PC-9 (cell line): ENCODE measurements around the gene DOC2B. TPM values are rescaled to one million over a fixed set of nuclear protein-coding genes. Genes with fewer than 3 reads are reported as not detected.

ENCODE experiments used
- BruUV-seq: library from RNA; stranded (reverse); fragments of 400-500 nt; replicated peaks from 2 replicates; lab custom pipeline; 2021; lab: Mats Ljungman, UMichigan
- CTCF ChIA-PET: fragments of 300-600 bp; sonication (Branson Sonifier 250); formaldehyde crosslinking; loops from one replicate; lab custom pipeline; 2022; ENCODE audit warnings: antibody characterized with exemption; lab: Charles Lee
- POLR2A ChIA-PET: fragments of 300-600 bp; sonication (Branson Sonifier 250); formaldehyde crosslinking; loops from one replicate; lab custom pipeline; 2022; ENCODE audit warnings: antibody characterized with exemption; ENCODE audit not compliant: unreplicated experiment; lab: Charles Lee
- DNase-seq, 2 experiments: peaks; one replicate each; pipeline versions ENCODE4 v3.0.0 to v3.0.0-alpha.2; 2015 to 2022; ENCODE audit warnings: mixed read lengths in 1 of 2
- H2AFZ ChIP-seq: fragments of 200-600 bp; sonication (generic); 2 replicates; pipeline ENCODE4 v1.8.1; 2017; ENCODE audit warnings: antibody characterized with exemption
- H3F3A ChIP-seq: fragments of 200-600 bp; sonication (generic); 2 replicates; pipeline ENCODE4 v1.8.1; 2017; ENCODE audit warnings: antibody characterized with exemption, mild to moderate bottlenecking, low read depth; ENCODE audit not compliant: insufficient read depth
- H3K27ac ChIP-seq: fragments of 200-600 bp; sonication (generic); 2 replicates; pipeline ENCODE4 v1.6.1; 2016; ENCODE audit warnings: mixed run types
- H3K27me3 ChIP-seq: fragments of 200-600 bp; sonication (generic); 2 replicates; pipeline ENCODE4 v1.6.1; 2016; ENCODE audit warnings: low read depth, mixed run types; ENCODE audit not compliant: insufficient read depth
- H3K36me3 ChIP-seq: fragments of 200-600 bp; sonication (generic); 2 replicates; pipeline ENCODE4 v1.6.1; 2016; ENCODE audit warnings: low read depth, mixed run types
- H3K4me1 ChIP-seq: fragments of 200-600 bp; sonication (generic); replicated peaks from 2 replicates; pipeline ENCODE4 v1.6.1; 2016; ENCODE audit warnings: mixed run types; ENCODE audit not compliant: insufficient read depth
- H3K4me2 ChIP-seq: fragments of 200-600 bp; sonication (generic); 2 replicates; pipeline ENCODE4 v1.6.1; 2017; ENCODE audit warnings: mixed run types
- H3K4me3 ChIP-seq: fragments of 200-600 bp; sonication (generic); 2 replicates; pipeline ENCODE4 v1.6.1; 2016; ENCODE audit warnings: mixed run types
- H3K79me2 ChIP-seq: fragments of 200-600 bp; sonication (generic); 2 replicates; pipeline ENCODE4 v1.6.1; 2017; ENCODE audit warnings: low read depth, mixed run types
- H3K9me2 ChIP-seq: fragments of 200-600 bp; sonication (generic); 2 replicates; pipeline ENCODE4 v1.8.1; 2017; ENCODE audit warnings: mild to moderate bottlenecking; ENCODE audit not compliant: insufficient read depth
- H3K9me3 ChIP-seq: fragments of 200-600 bp; sonication (generic); 2 replicates; pipeline ENCODE4 v1.8.1; 2016; ENCODE audit warnings: low read depth; ENCODE audit not compliant: insufficient read depth
- H4K20me1 ChIP-seq: fragments of 200-600 bp; sonication (generic); 2 replicates; pipeline ENCODE4 v1.8.1; 2017; ENCODE audit not compliant: insufficient read depth
- CTCF ChIP-seq: fragments of 200-600 bp; sonication (generic); conservative IDR thresholded peaks from 2 replicates; pipeline ENCODE4 v1.6.1; 2017; ENCODE audit warnings: mixed run types, antibody characterized with exemption, mild to moderate bottlenecking, moderate library complexity
- EZH2 ChIP-seq: fragments of 200-600 bp; sonication (generic); IDR thresholded peaks from 2 replicates; pipeline ENCODE4 v1.8.0; 2017; ENCODE audit warnings: antibody characterized with exemption, low read depth
- intact Hi-C: fragments of 100-400 bp; cut with micrococcal nuclease; formaldehyde crosslinking; loops from one replicate; pipeline ENCODE4 v1.10.0; 2022; ENCODE audit not compliant: unreplicated experiment
- total RNA-seq: library from RNA; stranded (reverse); gene quantifications from 2 replicates; pipeline ENCODE4 v1.2.3, GENCODE V29; 2021

Gene DOC2B
- total RNA-seq, 1 experiment from 2014 or later: not detected

- Histone ChIP-seq H3K36me3 (no peaks in the 10 kb centered on the region), H3K4me1 (no peaks in the 10 kb centered on the region), H3K27ac (no peak overlapping the region), H3K4me2 (no peak overlapping the region), H3K9me2 (no peaks in the 10 kb centered on the region), H3F3A (no peaks in the 10 kb centered on the region), H3K27me3 (peaks cover 14% of the 10 kb centered on the region; the same call in 1 of the 2 replicates), H3K9me3 (no peaks in the 10 kb centered on the region), H2AFZ (no peak overlapping the region), H3K4me3 (no peak overlapping the region), H3K79me2 (no peaks in the 10 kb centered on the region), H4K20me1 (no peaks in the 10 kb centered on the region)
- CTCF ChIA-PET: no interaction called here
- no TSS peak for BruUV-seq
- intact Hi-C loops: no loop called here
- DNase-seq: peak in 1 of 2 experiments; percentile 41
- TF ChIP-seq EZH2 (no peak), CTCF (no peak)
- POLR2A ChIA-PET: interaction anchor here (0.6 kb wide), 2 partner anchors 212 to 224 kb away, joined by 3 to 4 read pairs; no protein-coding TSS in a partner anchor
Measured at GRCh38 chr17:149897-150584, 31.4 kb downstream of the DOC2B start.

GRCh38 chr17:149231-149630 is 32.2 kb downstream of the DOC2B start:
- H3K9me3 ChIP-seq: no peaks in the 10 kb centered on the region
- H3K27me3 ChIP-seq: peaks cover 14% of the 10 kb centered on the region; the same call in 1 of the 2 replicates
- no peak overlapping the region for H3K27ac ChIP-seq
- H3K4me2 ChIP-seq: no peak overlapping the region
- no peak overlapping the region for H3K4me3 ChIP-seq
- no peak for TF ChIP-seq CTCF
- TF ChIP-seq EZH2: no peak
- POLR2A ChIA-PET: no interaction called here
- H2AFZ ChIP-seq: no peak overlapping the region
- no peaks in the 10 kb centered on the region for H3K79me2 ChIP-seq
- H3F3A ChIP-seq: no peaks in the 10 kb centered on the region
- H3K4me1 ChIP-seq: no peaks in the 10 kb centered on the region
- H3K36me3 ChIP-seq: no peaks in the 10 kb centered on the region
- H4K20me1 ChIP-seq: no peaks in the 10 kb centered on the region
- no peaks in the 10 kb centered on the region for H3K9me2 ChIP-seq
- no peak for DNase-seq
- CTCF ChIA-PET: interaction anchor here (0.6 kb wide), 1 partner anchor 204 kb away, joined by 5 read pairs; no protein-coding TSS in a partner anchor
- no TSS peak for BruUV-seq
- intact Hi-C loops: no loop called here

DNA sequence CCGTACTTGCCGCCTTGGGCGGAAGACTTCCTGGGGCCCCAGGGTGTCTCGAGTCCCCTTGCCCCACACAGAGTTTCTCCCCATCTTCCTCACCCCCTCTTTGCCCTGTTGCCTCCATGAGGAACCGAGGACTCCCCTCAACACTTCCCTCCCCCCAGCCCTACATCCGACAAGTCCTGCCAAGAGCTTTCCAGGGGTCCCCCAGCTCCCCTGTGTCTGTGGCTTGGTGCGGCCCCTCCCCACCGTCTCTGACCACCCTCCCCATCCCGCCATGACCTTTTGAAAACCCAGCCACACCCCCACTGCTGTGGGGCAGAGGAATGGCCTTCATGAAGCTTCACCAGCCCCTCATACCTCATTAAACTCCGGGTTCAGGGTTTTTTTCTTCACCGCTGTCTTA is 32.7 kb downstream of the DOC2B start:
- H2AFZ ChIP-seq: no peak overlapping the region
- no peaks in the 10 kb centered on the region for H3K36me3 ChIP-seq
- no peak for DNase-seq
- H3K79me2 ChIP-seq: no peaks in the 10 kb centered on the region
- TF ChIP-seq EZH2: no peak
- TF ChIP-seq CTCF: no peak
- intact Hi-C loops: no loop called here
- no peaks in the 10 kb centered on the region for H3K9me2 ChIP-seq
- H4K20me1 ChIP-seq: no peaks in the 10 kb centered on the region
- no TSS peak for BruUV-seq
- H3K27ac ChIP-seq: no peak overlapping the region
- peaks cover 14% of the 10 kb centered on the region; the same call in 1 of the 2 replicates for H3K27me3 ChIP-seq
- H3K9me3 ChIP-seq: no peaks in the 10 kb centered on the region
- no peaks in the 10 kb centered on the region for H3F3A ChIP-seq
- H3K4me1 ChIP-seq: no peaks in the 10 kb centered on the region
- no peak overlapping the region for H3K4me3 ChIP-seq
- CTCF ChIA-PET: interaction anchor here (0.6 kb wide), 2 partner anchors 205 to 543 kb away, joined by 3 to 5 read pairs; no protein-coding TSS in a partner anchor
- no peak overlapping the region for H3K4me2 ChIP-seq
- POLR2A ChIA-PET: no interaction called here
